Ishikawa (cell line): ENCODE measurements around the gene ARGLU1.

Experiments
- CEBPB ChIP-seq: IDR thresholded peaks from 2 replicates; pipeline ENCODE4 v1.6.1; 2012
- TF ChIP-seq, protein P1 (sequence below): IDR thresholded peaks from 2 replicates; pipeline ENCODE4 v1.6.1; 2012

DNA sequence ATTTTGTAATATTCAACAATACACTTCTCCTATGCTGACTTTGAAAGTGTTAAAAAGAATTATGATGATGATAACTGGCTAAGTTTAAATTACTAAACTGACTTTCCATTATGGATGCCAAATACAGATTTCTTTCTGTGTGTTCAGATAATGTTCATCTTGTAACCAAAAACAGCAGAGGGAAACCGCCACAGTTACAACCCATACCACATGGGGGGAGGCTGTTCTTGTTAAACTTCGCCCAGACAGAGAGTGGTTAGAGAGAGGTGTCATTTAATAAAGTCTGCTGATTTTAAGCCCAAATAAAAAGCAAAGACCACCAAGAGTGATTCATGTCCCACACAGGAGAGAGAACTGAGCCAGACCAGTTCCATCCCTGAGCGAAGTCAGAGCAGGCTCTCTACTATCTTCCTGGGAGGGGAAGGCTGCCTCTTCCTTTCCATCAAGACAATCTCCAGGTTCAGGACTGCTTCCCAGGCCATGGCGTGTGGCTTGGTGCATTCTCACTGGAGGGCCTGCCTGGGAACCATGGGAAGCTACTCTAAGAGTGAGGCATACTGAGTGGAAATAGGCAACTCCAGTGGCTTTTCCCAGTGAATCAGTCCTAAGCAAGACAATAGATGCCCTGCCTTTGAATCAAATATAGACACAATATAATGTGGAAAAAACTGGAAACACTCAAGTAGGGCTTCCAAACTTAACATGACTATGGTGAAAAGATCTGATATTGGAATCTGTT lies 50.7 kb downstream of the ARGLU1 start:
- TF ChIP-seq CEBPB, result no peak
- TF ChIP-seq, protein P1, sequence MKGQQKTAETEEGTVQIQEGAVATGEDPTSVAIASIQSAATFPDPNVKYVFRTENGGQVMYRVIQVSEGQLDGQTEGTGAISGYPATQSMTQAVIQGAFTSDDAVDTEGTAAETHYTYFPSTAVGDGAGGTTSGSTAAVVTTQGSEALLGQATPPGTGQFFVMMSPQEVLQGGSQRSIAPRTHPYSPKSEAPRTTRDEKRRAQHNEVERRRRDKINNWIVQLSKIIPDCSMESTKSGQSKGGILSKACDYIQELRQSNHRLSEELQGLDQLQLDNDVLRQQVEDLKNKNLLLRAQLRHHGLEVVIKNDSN, result no peak
